SK-N-MC (cell line): ENCODE measurements around the gene AAGAB.

ENCODE experiments used
- EZH2 ChIP-seq: fragments of 200-600 bp; sonication (generic); IDR thresholded peaks from one replicate; pipeline ENCODE4 v1.6.1; 2017; ENCODE audit warnings: antibody characterized with exemption
- FOXP2 ChIP-seq: optimal IDR thresholded peaks from 2 replicates; pipeline ENCODE3; 2011; ENCODE audit warnings: mild to moderate bottlenecking, moderate library complexity; ENCODE audit not compliant: insufficient read depth; ENCODE audit errors: extremely low read length, control extremely low read depth
- POLR2AphosphoS5 ChIP-seq: IDR thresholded peaks from 2 replicates; pipeline ENCODE4 v1.6.1; 2012; ENCODE audit warnings: mild to moderate bottlenecking, low read depth, low read length, borderline replicate concordance

DNA sequence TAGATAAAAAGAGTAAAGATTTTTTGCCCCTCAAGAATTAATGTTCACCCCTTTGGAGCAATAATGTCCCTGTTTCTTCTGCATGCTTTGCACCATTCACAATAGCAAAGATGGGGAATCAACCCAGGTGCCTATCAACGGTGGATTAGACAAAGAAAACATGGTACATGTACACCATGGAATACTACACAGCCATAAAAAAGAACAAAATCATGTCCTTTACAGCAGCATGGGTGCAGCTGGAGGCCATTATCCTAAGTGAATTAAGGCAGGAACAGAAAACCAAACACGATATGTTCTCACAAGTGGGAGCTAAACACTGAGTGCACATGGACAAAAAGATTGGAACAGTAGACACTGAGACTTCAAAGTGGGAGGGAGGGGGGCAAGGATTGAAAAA lies 35.2 kb downstream of the AAGAB start:
- TF ChIP-seq POLR2AphosphoS5 = no peak
- no peak for TF ChIP-seq EZH2
- no peak for TF ChIP-seq FOXP2
